C4-2B (cell line): Measurements from ENCODE around the gene CYLD.

Source experiments
- H3K27ac ChIP-seq: fragments of 450-650 bp; 2 replicates; pipeline ENCODE4 v1.5.1; 2017
- ZFX ChIP-seq: fragments of 450-650 bp; IDR thresholded peaks from 2 replicates; pipeline ENCODE4 v1.6.1; 2017
- TF ChIP-seq, protein P1 (sequence below): fragments of 450-650 bp; conservative IDR thresholded peaks from 2 replicates; pipeline ENCODE4 v1.5.1; 2017; ENCODE audit warnings: mild to moderate bottlenecking

CYLD gene

DNA sequence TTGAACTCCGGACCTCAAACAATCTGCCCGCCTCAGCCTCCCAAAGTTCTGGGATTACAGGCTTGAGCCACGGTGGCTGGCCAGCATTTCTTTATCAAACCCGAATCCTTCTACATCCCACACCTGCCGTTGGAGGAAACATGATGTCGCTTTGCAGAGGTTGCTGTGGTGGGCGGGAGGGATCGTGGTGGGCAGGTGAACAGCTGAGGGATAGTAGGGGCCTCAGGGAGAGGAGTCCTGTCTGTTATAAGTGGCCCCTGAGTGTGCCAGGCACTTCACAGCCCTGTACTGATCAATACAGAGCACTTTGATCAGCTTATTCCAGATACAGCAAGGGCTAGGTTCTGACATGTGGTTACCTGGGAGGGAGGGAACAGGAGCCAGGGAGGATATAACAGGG lies 76.5 kb downstream of the CYLD start:
- no peak overlapping the region for H3K27ac ChIP-seq
- TF ChIP-seq ZFX, result no peak
- TF ChIP-seq, protein P1, sequence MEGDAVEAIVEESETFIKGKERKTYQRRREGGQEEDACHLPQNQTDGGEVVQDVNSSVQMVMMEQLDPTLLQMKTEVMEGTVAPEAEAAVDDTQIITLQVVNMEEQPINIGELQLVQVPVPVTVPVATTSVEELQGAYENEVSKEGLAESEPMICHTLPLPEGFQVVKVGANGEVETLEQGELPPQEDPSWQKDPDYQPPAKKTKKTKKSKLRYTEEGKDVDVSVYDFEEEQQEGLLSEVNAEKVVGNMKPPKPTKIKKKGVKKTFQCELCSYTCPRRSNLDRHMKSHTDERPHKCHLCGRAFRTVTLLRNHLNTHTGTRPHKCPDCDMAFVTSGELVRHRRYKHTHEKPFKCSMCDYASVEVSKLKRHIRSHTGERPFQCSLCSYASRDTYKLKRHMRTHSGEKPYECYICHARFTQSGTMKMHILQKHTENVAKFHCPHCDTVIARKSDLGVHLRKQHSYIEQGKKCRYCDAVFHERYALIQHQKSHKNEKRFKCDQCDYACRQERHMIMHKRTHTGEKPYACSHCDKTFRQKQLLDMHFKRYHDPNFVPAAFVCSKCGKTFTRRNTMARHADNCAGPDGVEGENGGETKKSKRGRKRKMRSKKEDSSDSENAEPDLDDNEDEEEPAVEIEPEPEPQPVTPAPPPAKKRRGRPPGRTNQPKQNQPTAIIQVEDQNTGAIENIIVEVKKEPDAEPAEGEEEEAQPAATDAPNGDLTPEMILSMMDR, result no peak

DNA sequence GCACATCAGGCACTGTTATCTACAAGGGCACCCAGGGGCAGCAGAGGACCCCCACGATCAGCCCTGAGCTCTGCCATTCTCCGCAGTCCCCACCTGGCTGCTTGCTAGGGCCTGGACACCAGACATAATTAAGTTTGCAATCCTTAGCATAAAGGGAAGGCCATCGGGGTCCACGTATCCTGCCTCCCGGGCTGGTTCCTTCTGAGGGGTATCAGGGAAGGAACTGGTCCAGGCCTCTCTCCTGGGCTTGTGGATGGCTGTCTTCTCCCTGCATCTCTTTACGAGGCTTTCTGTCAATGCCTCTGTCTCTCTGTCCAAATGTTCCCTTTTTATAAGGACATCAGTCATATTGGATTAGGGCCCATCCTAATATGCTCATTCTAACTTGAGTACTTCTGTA lies 77.8 kb downstream of the CYLD start:
- TF ChIP-seq, protein P1, result no peak
- TF ChIP-seq ZFX, result no peak
- no peak overlapping the region for H3K27ac ChIP-seq

DNA sequence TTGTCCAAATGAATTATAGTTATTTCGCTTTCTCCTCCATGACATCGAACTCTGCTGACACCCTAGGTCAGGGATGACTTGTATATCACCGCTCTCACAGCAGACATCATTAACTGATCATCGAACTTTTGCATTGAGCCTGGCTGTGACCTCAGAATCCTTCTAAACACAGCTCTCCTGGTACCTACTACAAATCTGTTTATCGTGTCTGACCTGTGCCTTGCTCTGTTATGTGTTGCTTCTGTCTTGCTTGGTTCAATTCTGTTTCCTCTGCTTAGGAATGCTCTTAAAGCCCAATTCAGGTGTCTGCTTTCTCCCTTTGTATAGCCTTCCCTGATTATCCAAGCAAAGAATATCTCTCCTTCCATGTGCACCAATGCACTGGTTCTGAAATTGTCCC lies 78.3 kb downstream of the CYLD start:
- TF ChIP-seq ZFX, result no peak
- TF ChIP-seq, protein P1, result no peak
- no peak overlapping the region for H3K27ac ChIP-seq

DNA sequence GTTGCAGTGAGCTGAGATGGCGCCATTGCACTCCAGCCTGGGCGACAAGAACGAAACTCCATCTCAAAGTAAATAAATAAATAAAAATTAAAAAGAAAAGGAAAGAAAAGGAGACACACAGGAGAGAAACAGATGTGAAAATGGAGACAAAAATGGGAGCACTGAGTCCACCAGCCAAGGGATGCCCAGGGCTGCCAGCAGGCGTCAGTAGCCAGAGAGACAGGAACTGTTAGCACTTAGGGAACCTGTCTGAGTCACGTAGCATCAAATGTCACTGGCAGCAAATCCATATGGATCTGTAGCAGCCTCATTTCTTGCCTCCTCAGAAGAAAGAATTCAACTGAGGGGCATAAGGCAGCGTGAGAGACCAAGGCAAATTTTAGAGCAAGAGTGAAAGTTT lies 79.7 kb downstream of the CYLD start:
- no peak overlapping the region for H3K27ac ChIP-seq
- TF ChIP-seq, protein P1, result peak; percentile 50
- no peak for TF ChIP-seq ZFX

DNA sequence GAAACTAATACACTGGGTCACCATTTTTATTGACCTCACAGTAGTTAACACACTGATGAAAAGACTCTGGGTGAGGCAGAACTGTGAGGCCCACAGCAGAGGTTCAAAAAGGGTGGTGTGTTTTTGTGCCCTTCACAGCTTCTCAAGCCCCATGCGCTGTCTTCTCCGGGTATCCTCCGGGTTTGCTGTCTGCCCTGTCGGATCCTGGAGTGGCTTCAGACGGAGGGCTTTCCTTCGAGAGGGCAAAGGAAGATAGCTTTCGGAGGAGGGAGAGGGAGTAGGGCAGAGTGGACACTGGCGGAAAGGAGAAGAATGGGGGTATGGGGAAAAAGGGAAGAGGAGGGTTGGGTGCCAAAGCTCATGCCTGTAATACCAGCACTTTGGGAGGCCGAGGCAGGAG lies 80.8 kb downstream of the CYLD start:
- H3K27ac ChIP-seq, result no peak overlapping the region
- TF ChIP-seq, protein P1, result no peak
- no peak for TF ChIP-seq ZFX

DNA sequence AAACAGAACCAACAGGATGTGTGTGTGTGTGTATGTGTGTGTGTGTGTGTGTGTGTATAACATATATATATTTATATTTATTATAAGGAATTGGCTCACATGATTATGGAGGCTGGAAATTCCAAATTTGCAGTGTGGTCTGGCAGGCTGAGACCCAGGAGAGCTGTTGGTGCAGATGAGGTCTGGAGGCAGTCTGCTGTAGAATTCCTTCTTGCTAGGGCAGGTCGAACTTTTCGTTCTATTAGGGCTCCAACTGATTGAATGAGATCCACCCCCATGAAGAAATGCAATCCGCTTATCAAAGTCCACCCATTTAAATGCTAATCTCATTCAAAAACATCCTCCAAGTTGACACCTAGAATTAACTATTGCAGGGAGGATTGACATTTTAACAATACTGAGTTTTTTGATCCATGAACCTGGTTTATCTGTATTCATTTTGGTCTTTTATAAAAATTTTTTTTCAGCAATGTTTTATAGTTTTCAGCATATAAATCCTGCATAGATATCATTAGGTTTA lies 85.0 kb downstream of the CYLD start:
- TF ChIP-seq, protein P1, result no peak
- no peak for TF ChIP-seq ZFX
- no peak overlapping the region for H3K27ac ChIP-seq

DNA sequence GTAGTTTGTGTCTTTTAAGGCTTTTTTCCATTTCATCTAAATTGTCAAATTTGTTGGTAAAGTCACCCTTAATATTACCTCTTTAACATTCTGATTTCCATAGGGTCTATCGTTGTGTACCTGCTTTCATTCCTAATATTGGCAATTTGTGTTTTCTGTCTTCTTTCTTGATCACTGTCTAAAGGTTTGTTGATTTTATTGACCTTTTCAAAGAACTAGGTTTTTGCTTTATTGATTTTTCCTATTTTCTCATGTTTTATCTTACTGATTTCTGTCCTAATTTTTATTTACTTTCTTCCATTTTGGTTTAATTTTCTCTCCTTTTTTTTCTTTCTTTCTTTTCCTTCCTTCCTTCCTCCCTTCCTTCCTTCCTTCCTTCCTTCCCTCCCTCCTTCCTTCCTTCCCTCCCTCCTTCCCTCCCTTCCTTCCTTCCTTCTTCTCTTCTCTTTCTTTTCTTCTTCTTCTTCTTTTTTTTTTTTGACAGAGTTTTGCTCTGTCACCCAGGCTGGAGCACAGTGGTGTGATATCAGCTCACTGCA lies 86.3 kb downstream of the CYLD start:
- TF ChIP-seq ZFX, result no peak
- TF ChIP-seq, protein P1, result no peak
- no peak overlapping the region for H3K27ac ChIP-seq
